ENCODE results near the gene CD68. TPM values are rescaled to one million over a fixed set of nuclear protein-coding genes. Genes with fewer than 3 reads are reported as not detected.

Gene CD68
- total RNA-seq, 1 donor from 2014 or later = 1.6 TPM

GRCh38 chr17:7629939-7630571, 50.6 kb downstream of the CD68 start, which contains the start of gene SHBG:
SHBG (plus strand) TSS chr17:7630135; CDS start chr17:7630173, 38 bp downstream.
- no peak for DNase-seq (ENCODE audit: low spot score)
- peaks cover 9% of the 10 kb centered on the region for H3K27me3 Mint-ChIP-seq (ENCODE audit: unreplicated experiment)
- no peak within 1 kb of the TSS for H3K4me3 Mint-ChIP-seq (ENCODE audit: unreplicated experiment)
- H3K9me3 Mint-ChIP-seq (ENCODE audit: unreplicated experiment) = no peaks in the 10 kb centered on the region
- no peaks in the 10 kb centered on the region for H3K36me3 Mint-ChIP-seq (ENCODE audit: low read depth, unreplicated experiment)
- H3K27ac Mint-ChIP-seq (ENCODE audit: unreplicated experiment) = no peak within 1 kb of the TSS
- peaks cover 8% of the 10 kb centered on the region for H3K4me1 Mint-ChIP-seq (ENCODE audit: unreplicated experiment)
- TF ChIP-seq, protein P1, sequence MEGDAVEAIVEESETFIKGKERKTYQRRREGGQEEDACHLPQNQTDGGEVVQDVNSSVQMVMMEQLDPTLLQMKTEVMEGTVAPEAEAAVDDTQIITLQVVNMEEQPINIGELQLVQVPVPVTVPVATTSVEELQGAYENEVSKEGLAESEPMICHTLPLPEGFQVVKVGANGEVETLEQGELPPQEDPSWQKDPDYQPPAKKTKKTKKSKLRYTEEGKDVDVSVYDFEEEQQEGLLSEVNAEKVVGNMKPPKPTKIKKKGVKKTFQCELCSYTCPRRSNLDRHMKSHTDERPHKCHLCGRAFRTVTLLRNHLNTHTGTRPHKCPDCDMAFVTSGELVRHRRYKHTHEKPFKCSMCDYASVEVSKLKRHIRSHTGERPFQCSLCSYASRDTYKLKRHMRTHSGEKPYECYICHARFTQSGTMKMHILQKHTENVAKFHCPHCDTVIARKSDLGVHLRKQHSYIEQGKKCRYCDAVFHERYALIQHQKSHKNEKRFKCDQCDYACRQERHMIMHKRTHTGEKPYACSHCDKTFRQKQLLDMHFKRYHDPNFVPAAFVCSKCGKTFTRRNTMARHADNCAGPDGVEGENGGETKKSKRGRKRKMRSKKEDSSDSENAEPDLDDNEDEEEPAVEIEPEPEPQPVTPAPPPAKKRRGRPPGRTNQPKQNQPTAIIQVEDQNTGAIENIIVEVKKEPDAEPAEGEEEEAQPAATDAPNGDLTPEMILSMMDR (IDR thresholded peaks at IDR 0.05; ENCODE audit: unreplicated experiment) = no peak

Other genes with a start within 250 kb of the CD68 start
- gene ACAP1, start 243.1 kb upstream of the CD68 start, total RNA-seq (ENCODE audit: unreplicated experiment) = 5.5 TPM
- gene KCTD11, start 227.5 kb upstream of the CD68 start, total RNA-seq (ENCODE audit: unreplicated experiment) = 4.8 TPM
- gene TMEM95, start 224.5 kb upstream of the CD68 start, total RNA-seq (ENCODE audit: unreplicated experiment) = not detected
- 1.7 TPM for gene TNK1, start 198.5 kb upstream of the CD68 start, total RNA-seq (ENCODE audit: unreplicated experiment)
- 74.2 TPM for gene PLSCR3, start 185.1 kb upstream of the CD68 start, total RNA-seq (ENCODE audit: unreplicated experiment)
- 94.7 TPM for gene TMEM256, start 175.5 kb upstream of the CD68 start, total RNA-seq (ENCODE audit: unreplicated experiment)
- 54.8 TPM for gene NLGN2, start 171.8 kb upstream of the CD68 start, total RNA-seq (ENCODE audit: unreplicated experiment)
- gene SPEM1, start 159.3 kb upstream of the CD68 start, total RNA-seq (ENCODE audit: unreplicated experiment) = 0.38 TPM
- gene SPEM2, start 154.0 kb upstream of the CD68 start, total RNA-seq (ENCODE audit: unreplicated experiment) = 0.15 TPM
- gene SPEM3, start 150.8 kb upstream of the CD68 start, total RNA-seq (ENCODE audit: unreplicated experiment) = not detected
- gene TMEM102, start 144.2 kb upstream of the CD68 start, total RNA-seq (ENCODE audit: unreplicated experiment) = 6.1 TPM
- 19.7 TPM for gene FGF11, start 140.1 kb upstream of the CD68 start, total RNA-seq (ENCODE audit: unreplicated experiment)
- 11.8 TPM for gene CHRNB1, start 134.6 kb upstream of the CD68 start, total RNA-seq (ENCODE audit: unreplicated experiment)
- gene ZBTB4, start 100.0 kb upstream of the CD68 start, total RNA-seq (ENCODE audit: unreplicated experiment) = 21.5 TPM
- gene SLC35G6, start 98.2 kb upstream of the CD68 start, total RNA-seq (ENCODE audit: unreplicated experiment) = not detected
- 198 TPM for gene POLR2A, start 95.3 kb upstream of the CD68 start, total RNA-seq (ENCODE audit: unreplicated experiment)
- 16.3 TPM for gene TNFSF12, start 30.6 kb upstream of the CD68 start, total RNA-seq (ENCODE audit: unreplicated experiment)
- gene TNFSF13, start 20.9 kb upstream of the CD68 start, total RNA-seq (ENCODE audit: unreplicated experiment) = 5.6 TPM
- gene SENP3, start 17.7 kb upstream of the CD68 start, total RNA-seq (ENCODE audit: unreplicated experiment) = 57.8 TPM
- 51.8 TPM for gene MPDU1, start 4.2 kb downstream of the CD68 start, total RNA-seq (ENCODE audit: unreplicated experiment)
- gene SOX15, start 10.5 kb downstream of the CD68 start, total RNA-seq (ENCODE audit: unreplicated experiment) = 1.3 TPM
- gene FXR2, start 35.3 kb downstream of the CD68 start, total RNA-seq (ENCODE audit: unreplicated experiment) = 37.9 TPM
- gene SAT2, start 48.2 kb downstream of the CD68 start, total RNA-seq (ENCODE audit: unreplicated experiment) = 100 TPM
- gene SHBG, start 50.5 kb downstream of the CD68 start, total RNA-seq (ENCODE audit: unreplicated experiment) = 0.95 TPM
- 10.4 TPM for gene ATP1B2, start 71.3 kb downstream of the CD68 start, total RNA-seq (ENCODE audit: unreplicated experiment)
- 95.5 TPM for gene TP53, start 107.9 kb downstream of the CD68 start, total RNA-seq (ENCODE audit: unreplicated experiment)
- 21.3 TPM for gene WRAP53, start 108.8 kb downstream of the CD68 start, total RNA-seq (ENCODE audit: unreplicated experiment)
- gene EFNB3, start 125.6 kb downstream of the CD68 start, total RNA-seq (ENCODE audit: unreplicated experiment) = 61.9 TPM
- gene DNAH2, start 138.1 kb downstream of the CD68 start, total RNA-seq (ENCODE audit: unreplicated experiment) = 0.72 TPM